Endothelial cell of umbilical vein (primary cell): ENCODE results near the gene PYCR2. TPM values are rescaled to one million over a fixed set of nuclear protein-coding genes. Genes with fewer than 3 reads are reported as not detected.
"Not testable (repeated sequence)": the region's sequence is repeated elsewhere in the genome, so short reads cannot be mapped to it uniquely, and the experiment has no call there.

Source experiments
- BruUV-seq: library from RNA; stranded (reverse); fragments of 400-500 nt; replicated peaks from 2 replicates; lab custom pipeline; 2021; lab: Mats Ljungman, UMichigan
- CTCF ChIA-PET: fragments of 300-600, 350-600 bp; sonication (Branson Sonifier 250); formaldehyde crosslinking; loops from one replicate; lab custom pipeline; 2021; ENCODE audit warnings: antibody characterized with exemption, inconsistent platforms; lab: Charles Lee
- POLR2A ChIA-PET: fragments of 300-600, 350-600 bp; sonication (Branson Sonifier 250); formaldehyde crosslinking; loops from one replicate; lab custom pipeline; 2021; ENCODE audit warnings: antibody characterized with exemption, inconsistent platforms; lab: Charles Lee
- DNase-seq: peaks from one replicate; pipeline ENCODE4 v3.0.0-alpha.2; 2011; ENCODE audit warnings: low read depth, low spot score
- FAIRE-seq: peaks from 2 replicates; lab custom pipeline; 2011; peaks lifted over from hg19 to GRCh38; lab: Jason Lieb, UNC
- H2AFZ ChIP-seq: 2 replicates; pipeline ENCODE4 v1.6.0; 2012; ENCODE audit warnings: low read depth, low read length, control low read depth, inconsistent platforms
- H3K27ac ChIP-seq: 2 replicates; pipeline ENCODE4 v1.5.1; 2011; ENCODE audit warnings: low read depth, mild to moderate bottlenecking, control low read depth, low read length, moderate library complexity; ENCODE audit not compliant: insufficient read depth
- H3K27me3 ChIP-seq, 2 experiments: 2 replicates each; pipeline versions ENCODE4 v1.6.0 to v1.6.1; 2011; ENCODE audit warnings: low read length in 2 of 2, mixed read lengths in 1 of 2; ENCODE audit not compliant: control insufficient read depth in 2 of 2, insufficient read depth in 2 of 2
- H3K36me3 ChIP-seq, 2 experiments: 2 replicates in 1 of 2; 3 replicates in 1 of 2; pipeline ENCODE4 v1.5.1; 2011; ENCODE audit warnings: low read length in 2 of 2, mild to moderate bottlenecking in 1 of 2, moderate library complexity in 1 of 2; ENCODE audit not compliant: control insufficient read depth in 2 of 2, insufficient read depth in 2 of 2; ENCODE audit errors: extremely low read depth in 1 of 2
- H3K4me1 ChIP-seq: 3 replicates; pipeline ENCODE4 v1.5.1; 2011; ENCODE audit warnings: mild to moderate bottlenecking, low read length; ENCODE audit not compliant: control insufficient read depth, insufficient read depth; ENCODE audit errors: extremely low read depth
- H3K4me2 ChIP-seq: 2 replicates; pipeline ENCODE4 v1.6.1; 2011; ENCODE audit warnings: low read length, control low read depth, mixed read lengths; ENCODE audit not compliant: insufficient read depth
- H3K4me3 ChIP-seq, 3 experiments: fragments of 200-600 bp in 1 of 3; sonication (generic), shearing (Covaris generic) in 1 of 3; replicated peaks in 1 of 3; 2 replicates each; pipeline ENCODE4 v1.5.1; 2011 to 2016; ENCODE audit warnings: control low read depth in 3 of 3, low read length in 3 of 3, mild to moderate bottlenecking in 2 of 3, inconsistent platforms in 1 of 3, low read depth in 1 of 3, moderate library complexity in 1 of 3; ENCODE audit not compliant: insufficient read depth in 1 of 3
- H3K79me2 ChIP-seq: 2 replicates; pipeline ENCODE4 v1.6.0; 2012; ENCODE audit warnings: low read length, inconsistent platforms; ENCODE audit not compliant: control insufficient read depth, insufficient read depth
- H3K9ac ChIP-seq: replicated peaks from 2 replicates; pipeline ENCODE3; 2011; ENCODE audit warnings: low read length, control low read depth; ENCODE audit not compliant: insufficient read depth; ENCODE audit errors: extremely low read depth
- H3K9me1 ChIP-seq: replicated peaks from 3 replicates; pipeline ENCODE4 v1.6.0; 2011; ENCODE audit warnings: mild to moderate bottlenecking, low read length; ENCODE audit not compliant: control insufficient read depth, insufficient read depth; ENCODE audit errors: extremely low read depth
- H3K9me3 ChIP-seq: replicated peaks from 2 replicates; pipeline ENCODE4 v1.5.1; 2012; ENCODE audit warnings: low read length, inconsistent platforms; ENCODE audit not compliant: control insufficient read depth, insufficient read depth
- H4K20me1 ChIP-seq: replicated peaks from 2 replicates; pipeline ENCODE3; 2011; ENCODE audit warnings: mild to moderate bottlenecking, low read length; ENCODE audit not compliant: control insufficient read depth, insufficient read depth; ENCODE audit errors: extremely low read depth
- EZH2 ChIP-seq: IDR thresholded peaks from 2 replicates; pipeline ENCODE4 v1.6.1; 2012; ENCODE audit warnings: borderline replicate concordance, low read depth, mild to moderate bottlenecking, moderate library complexity, low read length, inconsistent platforms; ENCODE audit not compliant: severe bottlenecking
- FOS ChIP-seq: IDR thresholded peaks from 2 replicates; pipeline ENCODE4 v1.6.1; 2011; ENCODE audit warnings: mild to moderate bottlenecking, low read length, moderate library complexity, borderline replicate concordance; ENCODE audit not compliant: insufficient read depth
- GATA2 ChIP-seq: IDR thresholded peaks from 2 replicates; pipeline ENCODE4 v1.7.0; 2011; ENCODE audit warnings: low read depth, mild to moderate bottlenecking, moderate library complexity, mixed read lengths, low read length; ENCODE audit not compliant: insufficient read length, insufficient read depth
- JUN ChIP-seq: IDR thresholded peaks from 2 replicates; pipeline ENCODE4 v1.6.1; 2011; ENCODE audit warnings: borderline replicate concordance, low read depth; ENCODE audit not compliant: insufficient read length, insufficient read depth
- MAX ChIP-seq: IDR thresholded peaks from 2 replicates; pipeline ENCODE4 v1.6.1; 2011; ENCODE audit not compliant: insufficient read depth, insufficient read length
- MYC ChIP-seq: IDR thresholded peaks from one replicate; pipeline ENCODE4 v1.6.1; 2011; ENCODE audit warnings: mild to moderate bottlenecking, low read depth, low read length
- POLR2A ChIP-seq: IDR thresholded peaks from 2 replicates; pipeline ENCODE4 v1.6.1; 2012; ENCODE audit warnings: low read depth, mild to moderate bottlenecking, control low read depth, low read length
- POLR2AphosphoS5 ChIP-seq: IDR thresholded peaks from 2 replicates; pipeline ENCODE4 v1.6.1; 2012; ENCODE audit warnings: low read depth, mild to moderate bottlenecking, control low read depth, low read length, moderate library complexity; ENCODE audit not compliant: insufficient read depth
- dilution Hi-C: fragments of 300-500 bp; cut with MboI; formaldehyde crosslinking; loops from one replicate; pipeline ENCODE4 v1.15.0; 2019; ENCODE audit warnings: low sequenced_read_pairs; ENCODE audit not compliant: extremely low pct_ligation_motif_present
- intact Hi-C: fragments of 100-400 bp; cut with micrococcal nuclease; formaldehyde crosslinking; loops from one replicate; pipeline ENCODE4 v1.10.0; 2022
- polyA plus RNA-seq, 4 experiments: library from polyadenylated mRNA; depleted of rRNA in 3 of 4; stranded (reverse) in 3 of 4; unstranded in 1 of 4; fragments of >200 nt; gene quantifications; 2 replicates each; pipeline versions ENCODE4 v1.2.1 to v1.2.3, GENCODE V29; 2011 to 2012; ENCODE audit warnings: missing spikeins in 1 of 4
- total RNA-seq: library from RNA; stranded (reverse); gene quantifications from 2 replicates; pipeline ENCODE4 v1.2.3, GENCODE V29; 2021
- TF ChIP-seq, protein P1 (sequence below), 2 donors: IDR thresholded peaks; 1 replicate in 1 of 2; 2 replicates in 1 of 2; pipeline ENCODE4 v1.5.1; 2011; ENCODE audit warnings: low read length in 2 of 2, mild to moderate bottlenecking in 2 of 2, moderate library complexity in 2 of 2, control low read depth in 1 of 2, inconsistent platforms in 1 of 2, low read depth in 1 of 2; ENCODE audit not compliant: insufficient read depth in 1 of 2; ENCODE audit errors: extremely low read depth in 1 of 2

The PYCR2 gene
- total and polyA plus RNA-seq, 2 donors (not counting 3 experiments of a cell fraction or from before 2014, with no cell fraction given), result 64.6 to 65.1 TPM

GRCh38 chr1:225888289-225888897, 35.7 kb downstream of the PYCR2 start:
- TF ChIP-seq POLR2AphosphoS5 (no peak), GATA2 (no peak), MYC (no peak), EZH2 (no peak), FOS (no peak), MAX (no peak), JUN (no peak), POLR2A (no peak)
- TF ChIP-seq, protein P1, sequence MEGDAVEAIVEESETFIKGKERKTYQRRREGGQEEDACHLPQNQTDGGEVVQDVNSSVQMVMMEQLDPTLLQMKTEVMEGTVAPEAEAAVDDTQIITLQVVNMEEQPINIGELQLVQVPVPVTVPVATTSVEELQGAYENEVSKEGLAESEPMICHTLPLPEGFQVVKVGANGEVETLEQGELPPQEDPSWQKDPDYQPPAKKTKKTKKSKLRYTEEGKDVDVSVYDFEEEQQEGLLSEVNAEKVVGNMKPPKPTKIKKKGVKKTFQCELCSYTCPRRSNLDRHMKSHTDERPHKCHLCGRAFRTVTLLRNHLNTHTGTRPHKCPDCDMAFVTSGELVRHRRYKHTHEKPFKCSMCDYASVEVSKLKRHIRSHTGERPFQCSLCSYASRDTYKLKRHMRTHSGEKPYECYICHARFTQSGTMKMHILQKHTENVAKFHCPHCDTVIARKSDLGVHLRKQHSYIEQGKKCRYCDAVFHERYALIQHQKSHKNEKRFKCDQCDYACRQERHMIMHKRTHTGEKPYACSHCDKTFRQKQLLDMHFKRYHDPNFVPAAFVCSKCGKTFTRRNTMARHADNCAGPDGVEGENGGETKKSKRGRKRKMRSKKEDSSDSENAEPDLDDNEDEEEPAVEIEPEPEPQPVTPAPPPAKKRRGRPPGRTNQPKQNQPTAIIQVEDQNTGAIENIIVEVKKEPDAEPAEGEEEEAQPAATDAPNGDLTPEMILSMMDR (IDR thresholded peaks at IDR 0.05; ENCODE audit: extremely low read depth in 1 of 2, insufficient read depth in 1 of 2, low read depth in 1 of 2, low read length in 2 of 2), result no peak
- Histone ChIP-seq H3K36me3 (no peaks in the 10 kb centered on the region), H4K20me1 (no peaks in the 10 kb centered on the region), H3K9ac (no peak overlapping the region), H3K9me1 (no peaks in the 10 kb centered on the region), H3K9me3 (no peaks in the 10 kb centered on the region), H2AFZ (no peak overlapping the region), H3K4me3 (no peak overlapping the region), H3K27ac (no peak overlapping the region), H3K4me1 (no peaks in the 10 kb centered on the region), H3K4me2 (no peak overlapping the region), H3K79me2 (no peaks in the 10 kb centered on the region), H3K27me3 (no peaks in the 10 kb centered on the region)
- intact Hi-C loops (no loop called here), dilution Hi-C loops (no loop called here)
- BruUV-seq, result no TSS peak
- DNase-seq, result no peak
- ChIA-PET POLR2A (no interaction called here), CTCF (interaction anchor here (0.8 to 1.4 kb wide), 2 partner anchors 7 to 11 kb away, joined by 3 read pairs; no protein-coding TSS in a partner anchor)
- FAIRE-seq, result no peak

DNA sequence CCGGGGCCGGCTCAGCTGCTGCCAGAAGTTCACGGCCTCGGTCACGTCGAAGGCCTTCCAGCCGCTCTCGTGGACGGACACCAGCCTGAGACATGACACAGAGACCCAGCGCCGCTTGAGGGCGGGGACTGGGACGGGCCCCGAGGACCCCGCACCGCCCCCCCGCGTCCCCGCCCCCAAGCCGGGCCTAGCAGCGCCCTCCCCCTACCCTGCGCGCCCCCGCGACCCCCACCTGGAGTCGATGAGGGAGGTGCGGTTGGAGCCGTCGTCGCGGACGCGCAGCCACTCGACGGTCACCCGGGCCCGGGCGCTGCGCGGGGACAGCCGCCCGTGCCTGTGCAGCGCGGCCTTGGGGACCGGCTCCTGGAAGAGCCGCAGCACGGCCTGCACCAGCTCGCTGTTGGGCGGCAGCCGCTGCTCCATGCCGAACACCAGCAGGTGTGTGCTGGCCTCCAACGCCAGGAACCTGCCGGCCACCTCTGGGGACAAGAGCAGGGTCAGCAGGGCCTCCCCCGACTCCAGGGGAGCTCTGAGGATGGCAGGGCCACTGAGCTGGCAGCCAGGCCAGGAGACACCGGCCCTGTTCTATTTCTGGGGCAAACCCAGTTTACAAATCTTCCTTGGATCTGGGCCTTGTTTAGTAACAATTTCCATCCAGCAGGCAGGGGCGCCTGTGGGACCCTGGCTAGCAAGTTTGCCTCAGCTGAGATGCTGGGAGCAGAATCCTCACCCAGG, 36.3 kb downstream of the PYCR2 start:
- H3K79me2 ChIP-seq, H3K36me3 ChIP-seq, H3K4me2 ChIP-seq, dilution Hi-C loops, H2AFZ ChIP-seq, DNase-seq, POLR2A ChIA-PET, H4K20me1 ChIP-seq, H3K9me1 ChIP-seq, FAIRE-seq, BruUV-seq, H3K9me3 ChIP-seq, H3K9ac ChIP-seq, H3K27ac ChIP-seq, H3K4me3 ChIP-seq, H3K4me1 ChIP-seq, intact Hi-C loops, CTCF ChIA-PET, H3K27me3 ChIP-seq: not testable (repeated sequence)
